Neural cell (in vitro differentiated cells): ENCODE measurements around the gene KYNU. TPM values are rescaled to one million over a fixed set of nuclear protein-coding genes. Genes with fewer than 3 reads are reported as not detected.
"Not testable (repeated sequence)": the region's sequence is repeated elsewhere in the genome, so short reads cannot be mapped to it uniquely, and the experiment has no call there.

Source experiments
- H2AFZ ChIP-seq: fragments of 200-600, 300-800 bp; sonication (generic), shearing (Covaris generic); 2 replicates; pipeline ENCODE4 v1.6.0; 2014; ENCODE audit warnings: low read depth, mild to moderate bottlenecking, antibody characterized with exemption, low read length, moderate library complexity
- H3F3A ChIP-seq: fragments of 200-600 bp; shearing (Covaris generic); 2 replicates; pipeline ENCODE4 v1.6.1; 2016; ENCODE audit warnings: mild to moderate bottlenecking, moderate library complexity, mixed read lengths, antibody characterized with exemption, low read length; ENCODE audit not compliant: insufficient read depth, poor library complexity, severe bottlenecking
- H3K27ac ChIP-seq: fragments of 200-600, 300-800 bp; sonication (generic), shearing (Covaris generic); 2 replicates; pipeline ENCODE4 v1.5.1; 2014; ENCODE audit warnings: mild to moderate bottlenecking, low read length, moderate library complexity
- H3K27me3 ChIP-seq: fragments of 300-800, 200-600 bp; sonication (generic), shearing (Covaris generic); 2 replicates; pipeline ENCODE4 v1.6.0; 2014; ENCODE audit warnings: mild to moderate bottlenecking, low read depth, low read length, moderate library complexity; ENCODE audit not compliant: insufficient read depth
- H3K36me3 ChIP-seq: fragments of 300-800, 200-600 bp; sonication (generic), shearing (Covaris generic); 2 replicates; pipeline ENCODE4 v1.5.1; 2014; ENCODE audit warnings: mild to moderate bottlenecking, antibody characterized with exemption, low read length, moderate library complexity; ENCODE audit not compliant: insufficient read depth
- H3K4me2 ChIP-seq: fragments of 300-800, 200-600 bp; sonication (generic), shearing (Covaris generic); 2 replicates; pipeline ENCODE4 v1.6.0; 2014; ENCODE audit warnings: mild to moderate bottlenecking, low read length
- H3K4me3 ChIP-seq: fragments of 300-800, 200-600 bp; sonication (generic), shearing (Covaris generic); 2 replicates; pipeline ENCODE4 v1.5.1; 2014; ENCODE audit warnings: mild to moderate bottlenecking, low read length, moderate library complexity
- H3K79me2 ChIP-seq: fragments of 200-600 bp; shearing (Covaris generic); replicated peaks from 2 replicates; pipeline ENCODE4 v1.6.0; 2014; ENCODE audit warnings: mild to moderate bottlenecking, low read length, moderate library complexity; ENCODE audit not compliant: insufficient read depth
- H3K9ac ChIP-seq: fragments of 300-800, 200-600 bp; sonication (generic), shearing (Covaris generic); 2 replicates; pipeline ENCODE4 v1.6.1; 2016; ENCODE audit warnings: mild to moderate bottlenecking, low read length, mixed read lengths
- H3K9me2 ChIP-seq: fragments of 200-600 bp; shearing (Covaris generic); 2 replicates; pipeline ENCODE4 v1.6.1; 2016; ENCODE audit warnings: mild to moderate bottlenecking, low read length, mixed read lengths; ENCODE audit not compliant: insufficient read depth
- H3K9me3 ChIP-seq: fragments of 200-600, 300-800 bp; sonication (generic), shearing (Covaris generic); 2 replicates; pipeline ENCODE4 v1.6.1; 2016; ENCODE audit warnings: mild to moderate bottlenecking, mixed run types, low read length, moderate library complexity, mixed read lengths
- H4K20me1 ChIP-seq: fragments of 200-600 bp; shearing (Covaris generic); 2 replicates; pipeline ENCODE4 v1.6.1; 2016; ENCODE audit warnings: mild to moderate bottlenecking, mixed run types; ENCODE audit not compliant: insufficient read depth
- CTCF ChIP-seq: fragments of 450-650 bp; IDR thresholded peaks from 2 replicates; pipeline ENCODE4 v1.5.1; 2014; ENCODE audit warnings: antibody characterized with exemption, mild to moderate bottlenecking, moderate library complexity; ENCODE audit not compliant: poor library complexity, severe bottlenecking
- EP300 ChIP-seq: fragments of 450-650 bp; conservative IDR thresholded peaks from 2 replicates; pipeline ENCODE4 v1.6.1; 2014; ENCODE audit warnings: antibody characterized with exemption, mild to moderate bottlenecking, moderate library complexity; ENCODE audit not compliant: poor library complexity, severe bottlenecking
- EZH2 ChIP-seq: fragments of 200-600, 300-800 bp; shearing (Covaris generic), sonication (generic); IDR thresholded peaks from 2 replicates; pipeline ENCODE4 v1.6.1; 2014; ENCODE audit warnings: antibody characterized with exemption, low read length, borderline replicate concordance, mild to moderate bottlenecking; ENCODE audit not compliant: insufficient read depth, poor library complexity, severe bottlenecking
- MXI1 ChIP-seq: fragments of 450-650 bp; conservative IDR thresholded peaks from 2 replicates; pipeline ENCODE4 v1.6.1; 2014; ENCODE audit warnings: antibody characterized with exemption, mild to moderate bottlenecking; ENCODE audit not compliant: poor library complexity, severe bottlenecking
- POLR2AphosphoS5 ChIP-seq: IDR thresholded peaks from 2 replicates; pipeline ENCODE4 v1.6.1; 2012
- RAD21 ChIP-seq: fragments of 450-650 bp; conservative IDR thresholded peaks from 2 replicates; pipeline ENCODE4 v1.6.1; 2014; ENCODE audit warnings: antibody characterized with exemption, mild to moderate bottlenecking, moderate library complexity
- REST ChIP-seq: IDR thresholded peaks from 2 replicates; pipeline ENCODE4 v1.6.1; 2012; ENCODE audit warnings: borderline replicate concordance
- SMC3 ChIP-seq: fragments of 450-650 bp; conservative IDR thresholded peaks from 2 replicates; pipeline ENCODE4 v1.6.1; 2014; ENCODE audit warnings: antibody characterized with exemption, mild to moderate bottlenecking, moderate library complexity; ENCODE audit not compliant: poor library complexity
- TAF1 ChIP-seq: IDR thresholded peaks from 2 replicates; pipeline ENCODE4 v1.6.1; 2012; ENCODE audit warnings: low read depth
- polyA plus RNA-seq: library from polyadenylated mRNA; depleted of rRNA; stranded (reverse); fragments of >200 nt; gene quantifications from 2 replicates; pipeline ENCODE4 v1.2.3, GENCODE V29; 2014
- small RNA-seq, 3 experiments: library from RNA; depleted of rRNA; stranded (forward); fragments of <200 nt; gene quantifications; one replicate each; pipeline ENCODE3, GENCODE V24; 2012

KYNU gene
- polyA plus RNA-seq, 1 donor from 2014 or later = 0.25 TPM

DNA sequence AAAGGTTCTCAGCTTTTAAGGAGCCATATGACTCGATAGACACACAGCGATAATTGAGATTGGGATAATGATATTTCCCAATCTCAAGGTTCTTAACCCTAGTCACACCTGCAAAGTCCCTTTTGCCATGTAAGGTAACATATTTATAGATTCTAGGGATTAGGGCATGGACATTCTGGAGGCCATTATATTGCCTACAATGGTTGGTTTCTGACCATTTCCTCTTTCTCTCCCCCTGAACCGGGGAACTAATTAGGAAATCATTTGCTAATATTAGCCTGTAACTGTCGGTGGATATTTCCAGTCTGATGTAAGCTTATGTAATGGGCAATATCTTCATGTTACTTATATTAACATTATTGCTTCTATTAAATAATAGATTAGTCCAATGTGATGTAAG is 210.9 kb downstream of the KYNU start:
- Histone ChIP-seq H3K4me2 (no peak overlapping the region), H3K9me2 (no peaks in the 10 kb centered on the region), H3F3A (no peaks in the 10 kb centered on the region), H3K79me2 (no peaks in the 10 kb centered on the region), H3K27ac (no peak overlapping the region), H3K9me3 (no peaks in the 10 kb centered on the region), H3K9ac (no peak overlapping the region), H4K20me1 (no peaks in the 10 kb centered on the region), H3K27me3 (no peaks in the 10 kb centered on the region), H3K36me3 (no peaks in the 10 kb centered on the region), H3K4me3 (no peak overlapping the region), H2AFZ (no peak overlapping the region)
- TF ChIP-seq REST (no peak), SMC3 (no peak), CTCF (no peak), EP300 (no peak), EZH2 (no peak), TAF1 (no peak), POLR2AphosphoS5 (no peak), RAD21 (no peak), MXI1 (no peak)

DNA sequence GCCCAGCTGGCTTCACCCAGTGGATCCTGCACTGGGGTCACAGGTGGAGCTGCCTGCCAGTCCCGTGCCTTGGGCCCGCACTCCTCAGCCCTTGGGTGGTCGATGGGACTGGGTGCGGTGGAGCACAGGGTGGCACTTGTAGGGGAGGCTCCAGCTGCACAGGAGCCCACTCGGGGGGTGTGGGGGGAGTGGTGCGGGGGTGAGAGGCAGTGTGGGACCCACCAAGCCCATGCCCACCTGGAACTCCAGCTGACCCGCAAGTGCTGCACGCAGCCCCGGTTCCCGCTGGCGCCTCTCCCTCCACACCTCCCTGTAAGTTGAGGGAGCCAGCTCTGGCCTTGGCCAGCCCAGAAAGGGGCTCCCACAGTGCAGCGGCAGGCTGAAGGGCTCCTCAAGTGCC is 212.1 kb downstream of the KYNU start:
- H3K79me2 ChIP-seq, H3K27ac ChIP-seq, H3K9me2 ChIP-seq, H3K4me3 ChIP-seq, H3K4me2 ChIP-seq, H2AFZ ChIP-seq, H3K36me3 ChIP-seq, H3K27me3 ChIP-seq, H4K20me1 ChIP-seq, H3F3A ChIP-seq, H3K9ac ChIP-seq, H3K9me3 ChIP-seq: not testable (repeated sequence)

Small RNAs within 50 kb of the gene (small RNA-seq; reads per million reads assigned to genes)
- 0 reads per million in 3 experiments for gene MTND4LP12
